ACC112 (cell line): Measurements from ENCODE around the gene GORASP1.

Experiments
- H2AFZ ChIP-seq: fragments of 200-600 bp; sonication (generic); one replicate; pipeline ENCODE4 v1.6.0; 2017; ENCODE audit warnings: antibody characterized with exemption, low read length; ENCODE audit not compliant: unreplicated experiment
- H3K27ac ChIP-seq: fragments of 200-600 bp; sonication (generic); 2 replicates; pipeline ENCODE4 v1.5.1; 2014; ENCODE audit warnings: low read depth, mild to moderate bottlenecking, antibody characterized with exemption, low read length, moderate library complexity
- H3K27me3 ChIP-seq: fragments of 200-600 bp; sonication (generic); 2 replicates; pipeline ENCODE4 v1.6.1; 2014; ENCODE audit warnings: mild to moderate bottlenecking, antibody characterized with exemption, low read length, moderate library complexity, mixed read lengths; ENCODE audit not compliant: insufficient read depth
- H3K36me3 ChIP-seq: fragments of 200-600 bp; sonication (generic); 2 replicates; pipeline ENCODE4 v1.6.1; 2016; ENCODE audit warnings: mild to moderate bottlenecking, antibody characterized with exemption, low read length, moderate library complexity, mixed read lengths; ENCODE audit not compliant: insufficient read depth
- H3K4me1 ChIP-seq: fragments of 200-600 bp; sonication (generic); one replicate; pipeline ENCODE4 v1.6.1; 2016; ENCODE audit warnings: low read length, mixed read lengths; ENCODE audit not compliant: insufficient read depth, unreplicated experiment, control insufficient read depth
- H3K4me3 ChIP-seq: fragments of 200-600 bp; sonication (generic); 2 replicates; pipeline ENCODE4 v1.5.1; 2014; ENCODE audit warnings: mild to moderate bottlenecking, low read depth, low read length
- H3K79me2 ChIP-seq: fragments of 200-600 bp; sonication (generic); one replicate; pipeline ENCODE4 v1.6.0; 2016; ENCODE audit warnings: low read length; ENCODE audit not compliant: control insufficient read depth, unreplicated experiment, insufficient read depth

The GORASP1 gene

DNA sequence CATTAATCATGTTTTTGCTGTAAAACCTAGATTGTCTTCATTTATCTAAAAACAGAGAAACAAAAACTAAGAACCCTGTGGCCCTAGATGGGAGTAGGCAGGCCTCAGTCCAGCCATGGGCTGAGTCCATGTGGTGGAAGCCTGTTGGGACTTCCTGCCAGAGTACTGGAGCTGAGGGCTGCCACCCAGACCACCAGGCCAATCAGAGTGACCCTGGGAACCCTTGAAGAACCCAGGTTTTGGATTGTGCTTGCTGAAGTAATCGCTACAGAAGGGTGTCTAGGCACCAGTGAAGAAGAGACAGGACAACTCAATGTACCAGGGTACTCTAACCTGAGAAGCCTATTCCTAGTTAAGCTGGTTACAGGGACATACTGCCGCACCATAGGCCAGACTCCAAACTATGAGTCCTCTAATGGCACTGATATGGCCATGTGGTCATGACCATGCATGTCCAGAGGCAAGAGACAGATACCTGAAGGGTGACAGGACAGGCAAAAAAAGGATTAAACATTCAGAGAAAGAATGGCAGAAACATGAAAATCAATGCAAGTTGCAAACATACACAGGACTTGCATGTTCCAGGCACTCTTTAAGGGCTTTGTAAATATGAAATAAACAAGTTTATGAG is 33.0 kb upstream of the GORASP1 start:
- peaks cover 14% of the 10 kb centered on the region; the same call in 1 of the 2 replicates for H3K36me3 ChIP-seq
- H3K27ac ChIP-seq = no peak overlapping the region
- H2AFZ ChIP-seq = no peak overlapping the region
- H3K27me3 ChIP-seq = no peaks in the 10 kb centered on the region
- H3K4me1 ChIP-seq = peaks cover 20% of the 10 kb centered on the region
- H3K79me2 ChIP-seq = peaks cover 33% of the 10 kb centered on the region
- no peak overlapping the region for H3K4me3 ChIP-seq

DNA sequence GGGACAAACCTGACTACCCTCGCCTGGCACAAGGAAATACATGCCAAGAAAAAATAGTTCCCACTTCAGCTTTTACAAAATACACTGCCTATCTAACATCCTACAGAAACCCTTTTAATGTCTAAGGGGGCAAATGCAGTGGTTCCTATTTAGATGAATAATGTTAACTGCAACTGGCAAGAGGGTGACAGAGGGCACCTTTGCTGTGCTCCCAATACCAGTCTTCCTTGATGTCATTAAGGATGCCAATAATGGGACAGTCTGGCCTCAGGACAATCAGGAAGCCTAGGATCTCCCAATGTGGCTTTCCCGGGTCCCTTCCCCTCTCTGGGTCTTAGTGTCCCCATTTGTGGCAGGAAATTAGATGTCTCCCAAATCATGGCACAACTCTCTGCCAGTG is 32.0 kb upstream of the GORASP1 start:
- peaks cover 25% of the 10 kb centered on the region for H3K79me2 ChIP-seq
- H3K4me1 ChIP-seq = peaks cover 20% of the 10 kb centered on the region
- no peaks in the 10 kb centered on the region for H3K27me3 ChIP-seq
- H2AFZ ChIP-seq = no peak overlapping the region
- H3K27ac ChIP-seq = no peak overlapping the region
- H3K4me3 ChIP-seq = no peak overlapping the region
- H3K36me3 ChIP-seq = 0 out of 2 replicates have a peak, but pooled peaks cover 6% of the 10 kb centered on the region

DNA sequence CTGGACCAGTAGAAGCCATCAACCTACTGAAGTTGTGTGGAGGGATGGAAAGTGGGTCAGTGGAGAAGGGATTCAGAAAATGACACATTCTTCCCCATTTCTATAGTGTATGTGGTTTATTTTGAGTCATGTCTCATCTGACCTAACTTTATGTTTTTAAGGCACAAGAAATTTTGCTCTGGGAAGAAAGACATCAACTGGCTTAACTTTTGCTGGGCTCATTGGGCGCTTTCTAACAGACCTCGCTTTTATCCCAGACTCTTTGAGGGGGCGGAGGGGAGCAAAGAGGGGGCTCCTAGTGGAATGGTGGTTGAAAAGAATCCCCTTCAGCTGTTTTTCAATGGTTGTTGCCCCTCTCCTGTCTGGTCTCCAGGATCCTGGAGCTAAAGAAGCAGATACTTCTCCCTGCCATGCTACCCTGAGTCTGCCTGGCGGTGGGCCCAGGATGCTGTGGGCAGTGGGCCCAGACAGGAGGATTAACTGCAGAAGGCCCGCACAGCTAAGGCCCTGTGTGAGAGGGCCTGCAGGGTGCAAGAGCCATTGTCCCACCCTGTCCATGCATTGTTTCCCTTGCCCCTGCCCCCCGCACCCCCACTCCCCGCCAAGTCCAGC is 31.5 kb upstream of the GORASP1 start:
- H3K27ac ChIP-seq = no peak overlapping the region
- H3K4me1 ChIP-seq = peaks cover 20% of the 10 kb centered on the region
- H3K36me3 ChIP-seq = 0 out of 2 replicates have a peak, but pooled peaks cover 6% of the 10 kb centered on the region
- no peak overlapping the region for H2AFZ ChIP-seq
- no peak overlapping the region for H3K4me3 ChIP-seq
- H3K79me2 ChIP-seq = peaks cover 23% of the 10 kb centered on the region
- no peaks in the 10 kb centered on the region for H3K27me3 ChIP-seq

DNA sequence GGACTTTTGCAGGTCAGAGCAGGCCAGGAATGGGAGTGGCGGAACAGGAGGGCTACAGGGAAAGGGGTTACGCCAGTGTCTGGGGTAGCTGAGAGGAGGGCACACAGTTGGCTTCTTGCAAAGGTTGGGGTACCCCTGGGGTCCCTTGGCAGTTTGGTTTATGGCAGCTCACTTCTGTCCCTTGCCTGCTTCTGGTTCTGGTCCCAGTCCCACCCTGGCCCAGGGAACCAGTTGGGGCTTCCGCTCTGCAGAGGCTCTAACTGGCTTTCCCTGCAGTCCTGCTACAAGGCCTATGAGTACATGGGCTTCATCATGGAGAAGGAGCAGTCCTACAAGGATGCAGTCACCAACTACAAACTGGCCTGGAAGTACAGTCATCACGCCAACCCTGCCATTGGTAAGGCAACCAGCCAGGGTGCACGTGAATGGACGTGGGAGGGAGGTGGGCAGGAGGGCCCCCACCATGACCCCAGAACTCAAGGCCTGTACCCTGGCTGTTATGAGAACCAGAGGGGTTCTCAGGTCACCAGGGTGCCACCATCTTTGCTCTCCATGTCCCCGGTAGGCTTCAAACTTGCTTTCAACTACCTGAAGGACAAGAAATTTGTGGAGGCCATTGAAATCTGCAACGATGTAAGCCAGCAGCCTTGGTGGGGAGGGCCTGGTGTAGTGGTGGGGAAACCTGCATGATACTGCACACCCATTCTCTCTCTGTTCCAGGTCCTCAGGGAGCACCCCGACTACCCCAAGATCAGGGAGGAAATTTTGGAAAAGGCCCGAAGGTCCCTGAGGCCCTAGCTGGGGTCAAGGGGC is 30.8 kb upstream of the GORASP1 start:
- Histone ChIP-seq H3K4me3 (no peak overlapping the region), H3K27ac (no peak overlapping the region), H3K79me2 (peaks cover 16% of the 10 kb centered on the region), H3K27me3 (no peaks in the 10 kb centered on the region), H3K4me1 (peaks cover 20% of the 10 kb centered on the region), H3K36me3 (0 out of 2 replicates have a peak, but pooled peaks cover 6% of the 10 kb centered on the region), H2AFZ (no peak overlapping the region)

DNA sequence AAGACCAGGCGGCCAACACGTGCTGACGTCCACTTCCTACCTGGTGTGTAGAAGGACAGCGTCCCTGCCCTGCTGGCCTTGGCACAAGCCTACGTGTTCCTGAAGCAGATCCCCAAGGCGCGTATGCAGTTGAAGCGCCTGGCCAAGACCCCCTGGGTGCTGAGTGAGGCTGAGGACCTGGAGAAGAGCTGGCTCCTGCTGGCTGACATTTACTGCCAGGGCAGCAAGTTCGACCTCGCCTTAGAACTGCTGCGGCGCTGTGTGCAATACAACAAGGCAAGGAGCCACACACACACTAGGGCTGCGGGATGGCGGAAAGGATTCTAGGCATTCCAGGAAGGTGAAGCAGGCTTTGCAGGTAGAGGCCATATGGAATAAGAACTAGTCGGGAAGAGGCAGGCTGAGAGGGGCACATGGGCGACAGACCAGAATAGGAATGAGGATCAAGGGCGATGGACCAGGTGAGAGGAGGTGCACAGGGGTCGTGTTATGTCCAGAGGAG is 30.1 kb upstream of the GORASP1 start:
- Histone ChIP-seq H3K79me2 (peaks cover 9% of the 10 kb centered on the region), H3K4me3 (no peak overlapping the region), H3K36me3 (0 out of 2 replicates have a peak, but pooled peaks cover 3% of the 10 kb centered on the region), H3K4me1 (peaks cover 18% of the 10 kb centered on the region), H2AFZ (no peak overlapping the region), H3K27me3 (no peaks in the 10 kb centered on the region), H3K27ac (no peak overlapping the region)

DNA sequence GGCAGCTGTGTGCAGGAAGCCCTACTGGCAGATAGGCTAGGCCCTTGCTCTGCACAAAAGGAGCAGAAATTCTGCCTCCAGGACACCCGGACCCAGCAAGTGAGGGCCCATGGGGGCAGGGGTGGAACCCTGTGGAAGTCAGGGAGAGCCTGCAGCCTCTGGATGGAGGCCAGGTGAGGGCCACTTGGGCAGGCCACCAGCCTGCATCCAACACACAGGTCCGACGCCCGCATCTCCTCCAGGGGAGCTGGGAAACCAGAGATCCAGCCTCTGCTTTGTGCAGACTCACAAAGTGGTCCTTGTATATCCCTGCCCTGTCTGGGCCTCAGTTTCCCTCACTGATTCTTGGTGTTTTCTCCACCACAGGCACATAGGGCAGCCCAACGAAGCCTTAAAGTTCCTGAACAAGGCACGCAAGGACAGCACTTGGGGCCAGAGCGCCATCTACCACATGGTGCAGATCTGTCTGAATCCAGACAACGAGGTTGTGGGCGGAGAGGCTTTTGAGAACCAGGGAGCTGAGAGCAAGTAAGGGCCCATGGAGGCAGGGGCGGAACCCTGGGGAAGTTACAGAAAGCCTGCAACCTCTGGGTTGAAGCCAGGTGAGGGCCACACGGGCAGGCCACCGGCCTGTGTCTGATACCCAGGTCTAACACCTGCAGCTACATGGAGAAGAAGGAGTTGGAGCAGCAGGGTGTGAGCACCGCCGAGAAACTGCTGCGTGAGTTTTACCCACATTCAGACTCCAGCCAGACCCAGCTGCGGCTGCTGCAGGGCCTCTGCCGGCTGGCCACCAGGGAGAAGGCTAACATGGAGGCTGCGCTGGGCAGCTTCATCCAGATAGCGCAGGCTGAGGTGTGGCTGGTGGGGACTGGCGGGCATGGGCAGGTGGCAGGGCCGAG is 29.4 kb upstream of the GORASP1 start:
- Histone ChIP-seq H3K4me1 (peaks cover 11% of the 10 kb centered on the region), H3K27ac (no peak overlapping the region), H3K79me2 (peaks cover 5% of the 10 kb centered on the region), H3K4me3 (no peak overlapping the region), H2AFZ (no peak overlapping the region), H3K36me3 (0 out of 2 replicates have a peak, but pooled peaks cover 2% of the 10 kb centered on the region), H3K27me3 (no peaks in the 10 kb centered on the region)

DNA sequence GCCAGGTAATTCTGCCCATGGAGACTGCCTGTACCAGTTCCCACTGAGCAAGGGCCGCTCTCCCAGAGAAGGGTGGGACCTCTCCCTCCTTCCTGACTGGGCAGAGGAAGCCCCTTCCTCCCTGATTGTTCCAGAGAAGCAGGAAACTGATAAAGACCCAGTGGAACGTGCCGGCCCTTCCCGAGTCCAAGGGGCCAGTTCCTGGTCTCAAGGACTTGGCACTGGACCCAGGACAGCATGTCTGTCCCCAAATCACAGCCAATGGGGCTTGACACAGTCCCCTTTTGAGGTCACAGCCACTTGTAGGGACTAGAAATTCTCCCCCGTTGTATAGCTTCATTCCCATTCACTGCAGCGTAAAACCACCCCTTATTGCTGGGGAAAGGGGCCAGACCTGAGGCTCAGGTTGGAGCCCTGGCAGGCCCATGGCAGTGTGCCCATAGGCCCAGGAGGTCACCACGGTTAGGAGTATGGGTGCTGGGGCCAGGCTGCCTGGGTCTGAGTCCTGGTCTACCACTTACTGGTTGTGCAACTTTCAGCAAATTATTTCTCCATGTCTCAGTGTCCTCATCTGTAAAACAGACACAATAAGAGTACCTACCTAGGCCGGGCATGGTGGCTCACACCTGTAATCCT is 27.9 kb upstream of the GORASP1 start:
- no peaks in the 10 kb centered on the region for H3K79me2 ChIP-seq
- no peak overlapping the region for H2AFZ ChIP-seq
- no peak overlapping the region for H3K4me3 ChIP-seq
- no peaks in the 10 kb centered on the region for H3K27me3 ChIP-seq
- H3K27ac ChIP-seq = no peak overlapping the region
- H3K36me3 ChIP-seq = no peaks in the 10 kb centered on the region
- H3K4me1 ChIP-seq = no peaks in the 10 kb centered on the region

DNA sequence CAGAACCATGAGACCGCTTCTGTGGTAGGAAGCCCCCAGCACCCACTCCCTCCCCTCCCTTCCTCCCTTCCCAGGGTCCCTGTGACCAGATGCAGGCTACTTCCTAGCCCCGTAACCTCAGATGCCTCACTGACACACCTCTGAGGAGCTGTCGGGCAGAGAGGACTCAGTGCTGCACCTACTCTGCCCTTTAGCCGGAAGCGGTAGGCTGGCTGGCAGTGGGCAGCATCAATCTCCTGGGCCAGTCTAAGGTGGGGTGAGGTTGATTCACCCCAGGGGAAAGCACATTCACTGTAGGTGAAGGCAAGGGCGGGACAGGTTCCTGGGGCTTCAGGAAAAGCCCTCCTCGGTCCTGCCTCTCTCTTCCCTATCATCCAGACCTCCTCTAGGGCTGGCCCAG is 26.9 kb upstream of the GORASP1 start:
- H3K79me2 ChIP-seq = no peaks in the 10 kb centered on the region
- H3K27me3 ChIP-seq = no peaks in the 10 kb centered on the region
- H3K27ac ChIP-seq = no peak overlapping the region
- no peaks in the 10 kb centered on the region for H3K36me3 ChIP-seq
- H3K4me3 ChIP-seq = no peak overlapping the region
- H3K4me1 ChIP-seq = no peaks in the 10 kb centered on the region
- no peak overlapping the region for H2AFZ ChIP-seq

DNA sequence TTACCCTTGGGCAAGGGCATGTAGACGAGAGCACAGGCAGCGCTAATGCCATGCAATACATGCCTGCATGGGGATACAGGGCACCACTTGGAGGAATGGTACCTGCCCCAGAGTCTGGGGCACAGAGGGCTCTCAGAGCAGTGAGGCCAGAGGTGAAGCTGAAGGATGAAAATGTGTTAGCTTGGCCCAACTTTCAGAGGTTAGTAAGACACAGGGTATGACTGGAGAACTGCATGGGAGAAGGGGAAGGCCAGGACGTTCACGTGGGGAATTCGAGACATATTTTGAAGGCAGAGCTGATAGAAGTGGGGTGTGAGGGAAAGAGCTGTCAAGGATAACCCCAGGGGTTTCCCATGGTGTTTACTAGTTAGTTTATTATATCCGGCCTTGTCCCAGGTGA is 26.4 kb upstream of the GORASP1 start:
- H3K27ac ChIP-seq = no peak overlapping the region
- no peak overlapping the region for H3K4me3 ChIP-seq
- no peaks in the 10 kb centered on the region for H3K36me3 ChIP-seq
- H2AFZ ChIP-seq = no peak overlapping the region
- H3K79me2 ChIP-seq = no peaks in the 10 kb centered on the region
- no peaks in the 10 kb centered on the region for H3K4me1 ChIP-seq
- H3K27me3 ChIP-seq = no peaks in the 10 kb centered on the region

DNA sequence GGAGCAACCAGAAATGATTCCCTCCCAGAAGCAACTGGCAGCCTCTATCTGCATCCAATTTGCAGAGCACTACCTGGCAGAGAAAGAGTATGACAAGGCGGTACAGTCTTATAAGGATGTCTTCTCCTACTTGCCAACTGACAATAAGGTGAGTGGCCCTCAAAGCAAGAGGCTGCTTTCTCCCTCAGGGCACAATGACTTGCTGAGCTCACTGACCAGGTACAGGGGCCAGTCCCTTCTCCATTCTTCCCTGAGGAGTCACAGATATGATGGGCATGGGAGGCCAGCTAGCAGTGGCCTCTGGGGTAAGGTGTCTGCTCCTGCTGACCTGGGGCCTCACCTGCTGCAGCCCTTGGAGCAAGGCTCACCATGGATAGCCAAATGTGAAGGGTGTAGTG is 25.7 kb upstream of the GORASP1 start:
- H3K36me3 ChIP-seq = no peaks in the 10 kb centered on the region
- no peaks in the 10 kb centered on the region for H3K27me3 ChIP-seq
- H3K27ac ChIP-seq = no peak overlapping the region
- no peaks in the 10 kb centered on the region for H3K4me1 ChIP-seq
- H3K79me2 ChIP-seq = no peaks in the 10 kb centered on the region
- H2AFZ ChIP-seq = no peak overlapping the region
- H3K4me3 ChIP-seq = no peak overlapping the region
